Endothelial cell of umbilical vein (primary cell): Measurements from ENCODE around the gene CACNA1A. TPM values are rescaled to one million over a fixed set of nuclear protein-coding genes. Genes with fewer than 3 reads are reported as not detected.

Experiments used
- BruUV-seq: library from RNA; stranded (reverse); fragments of 400-500 nt; replicated peaks from 2 replicates; lab custom pipeline; 2021; lab: Mats Ljungman, UMichigan
- CTCF ChIA-PET: fragments of 300-600, 350-600 bp; sonication (Branson Sonifier 250); formaldehyde crosslinking; loops from one replicate; lab custom pipeline; 2021; ENCODE audit warnings: antibody characterized with exemption, inconsistent platforms; lab: Charles Lee
- POLR2A ChIA-PET: fragments of 300-600, 350-600 bp; sonication (Branson Sonifier 250); formaldehyde crosslinking; loops from one replicate; lab custom pipeline; 2021; ENCODE audit warnings: antibody characterized with exemption, inconsistent platforms; lab: Charles Lee
- DNase-seq: peaks from one replicate; pipeline ENCODE4 v3.0.0-alpha.2; 2011; ENCODE audit warnings: low read depth, low spot score
- FAIRE-seq: peaks from 2 replicates; lab custom pipeline; 2011; peaks lifted over from hg19 to GRCh38; lab: Jason Lieb, UNC
- H2AFZ ChIP-seq: 2 replicates; pipeline ENCODE4 v1.6.0; 2012; ENCODE audit warnings: low read depth, low read length, control low read depth, inconsistent platforms
- H3K27ac ChIP-seq: 2 replicates; pipeline ENCODE4 v1.5.1; 2011; ENCODE audit warnings: low read depth, mild to moderate bottlenecking, control low read depth, low read length, moderate library complexity; ENCODE audit not compliant: insufficient read depth
- H3K27me3 ChIP-seq, 2 experiments: 2 replicates each; pipeline versions ENCODE4 v1.6.0 to v1.6.1; 2011; ENCODE audit warnings: low read length in 2 of 2, mixed read lengths in 1 of 2; ENCODE audit not compliant: control insufficient read depth in 2 of 2, insufficient read depth in 2 of 2
- H3K36me3 ChIP-seq, 2 experiments: 2 replicates in 1 of 2; 3 replicates in 1 of 2; pipeline ENCODE4 v1.5.1; 2011; ENCODE audit warnings: low read length in 2 of 2, mild to moderate bottlenecking in 1 of 2, moderate library complexity in 1 of 2; ENCODE audit not compliant: control insufficient read depth in 2 of 2, insufficient read depth in 2 of 2; ENCODE audit errors: extremely low read depth in 1 of 2
- H3K4me1 ChIP-seq: 3 replicates; pipeline ENCODE4 v1.5.1; 2011; ENCODE audit warnings: mild to moderate bottlenecking, low read length; ENCODE audit not compliant: control insufficient read depth, insufficient read depth; ENCODE audit errors: extremely low read depth
- H3K4me2 ChIP-seq: 2 replicates; pipeline ENCODE4 v1.6.1; 2011; ENCODE audit warnings: low read length, control low read depth, mixed read lengths; ENCODE audit not compliant: insufficient read depth
- H3K4me3 ChIP-seq, 3 experiments: fragments of 200-600 bp in 1 of 3; sonication (generic), shearing (Covaris generic) in 1 of 3; replicated peaks in 1 of 3; 2 replicates each; pipeline ENCODE4 v1.5.1; 2011 to 2016; ENCODE audit warnings: control low read depth in 3 of 3, low read length in 3 of 3, mild to moderate bottlenecking in 2 of 3, inconsistent platforms in 1 of 3, low read depth in 1 of 3, moderate library complexity in 1 of 3; ENCODE audit not compliant: insufficient read depth in 1 of 3
- H3K79me2 ChIP-seq: 2 replicates; pipeline ENCODE4 v1.6.0; 2012; ENCODE audit warnings: low read length, inconsistent platforms; ENCODE audit not compliant: control insufficient read depth, insufficient read depth
- H3K9ac ChIP-seq: replicated peaks from 2 replicates; pipeline ENCODE3; 2011; ENCODE audit warnings: low read length, control low read depth; ENCODE audit not compliant: insufficient read depth; ENCODE audit errors: extremely low read depth
- H3K9me1 ChIP-seq: replicated peaks from 3 replicates; pipeline ENCODE4 v1.6.0; 2011; ENCODE audit warnings: mild to moderate bottlenecking, low read length; ENCODE audit not compliant: control insufficient read depth, insufficient read depth; ENCODE audit errors: extremely low read depth
- H3K9me3 ChIP-seq: replicated peaks from 2 replicates; pipeline ENCODE4 v1.5.1; 2012; ENCODE audit warnings: low read length, inconsistent platforms; ENCODE audit not compliant: control insufficient read depth, insufficient read depth
- H4K20me1 ChIP-seq: replicated peaks from 2 replicates; pipeline ENCODE3; 2011; ENCODE audit warnings: mild to moderate bottlenecking, low read length; ENCODE audit not compliant: control insufficient read depth, insufficient read depth; ENCODE audit errors: extremely low read depth
- EZH2 ChIP-seq: IDR thresholded peaks from 2 replicates; pipeline ENCODE4 v1.6.1; 2012; ENCODE audit warnings: borderline replicate concordance, low read depth, mild to moderate bottlenecking, moderate library complexity, low read length, inconsistent platforms; ENCODE audit not compliant: severe bottlenecking
- FOS ChIP-seq: IDR thresholded peaks from 2 replicates; pipeline ENCODE4 v1.6.1; 2011; ENCODE audit warnings: mild to moderate bottlenecking, low read length, moderate library complexity, borderline replicate concordance; ENCODE audit not compliant: insufficient read depth
- GATA2 ChIP-seq: IDR thresholded peaks from 2 replicates; pipeline ENCODE4 v1.7.0; 2011; ENCODE audit warnings: low read depth, mild to moderate bottlenecking, moderate library complexity, mixed read lengths, low read length; ENCODE audit not compliant: insufficient read length, insufficient read depth
- JUN ChIP-seq: IDR thresholded peaks from 2 replicates; pipeline ENCODE4 v1.6.1; 2011; ENCODE audit warnings: borderline replicate concordance, low read depth; ENCODE audit not compliant: insufficient read length, insufficient read depth
- MYC ChIP-seq: IDR thresholded peaks from one replicate; pipeline ENCODE4 v1.6.1; 2011; ENCODE audit warnings: mild to moderate bottlenecking, low read depth, low read length
- POLR2A ChIP-seq: IDR thresholded peaks from 2 replicates; pipeline ENCODE4 v1.6.1; 2012; ENCODE audit warnings: low read depth, mild to moderate bottlenecking, control low read depth, low read length
- POLR2AphosphoS5 ChIP-seq: IDR thresholded peaks from 2 replicates; pipeline ENCODE4 v1.6.1; 2012; ENCODE audit warnings: low read depth, mild to moderate bottlenecking, control low read depth, low read length, moderate library complexity; ENCODE audit not compliant: insufficient read depth
- dilution Hi-C: fragments of 300-500 bp; cut with MboI; formaldehyde crosslinking; loops from one replicate; pipeline ENCODE4 v1.15.0; 2019; ENCODE audit warnings: low sequenced_read_pairs; ENCODE audit not compliant: extremely low pct_ligation_motif_present
- intact Hi-C: fragments of 100-400 bp; cut with micrococcal nuclease; formaldehyde crosslinking; loops from one replicate; pipeline ENCODE4 v1.10.0; 2022
- polyA plus RNA-seq, 4 experiments: library from polyadenylated mRNA; depleted of rRNA in 3 of 4; stranded (reverse) in 3 of 4; unstranded in 1 of 4; fragments of >200 nt; gene quantifications; 2 replicates each; pipeline versions ENCODE4 v1.2.1 to v1.2.3, GENCODE V29; 2011 to 2012; ENCODE audit warnings: missing spikeins in 1 of 4
- total RNA-seq: library from RNA; stranded (reverse); gene quantifications from 2 replicates; pipeline ENCODE4 v1.2.3, GENCODE V29; 2021
- TF ChIP-seq, protein P1 (sequence below): IDR thresholded peaks from 2 replicates; pipeline ENCODE4 v1.6.1; 2011; ENCODE audit not compliant: insufficient read depth, insufficient read length
- TF ChIP-seq, protein P2 (sequence below), 2 donors: IDR thresholded peaks; 1 replicate in 1 of 2; 2 replicates in 1 of 2; pipeline ENCODE4 v1.5.1; 2011; ENCODE audit warnings: low read length in 2 of 2, mild to moderate bottlenecking in 2 of 2, moderate library complexity in 2 of 2, control low read depth in 1 of 2, inconsistent platforms in 1 of 2, low read depth in 1 of 2; ENCODE audit not compliant: insufficient read depth in 1 of 2; ENCODE audit errors: extremely low read depth in 1 of 2

Gene CACNA1A
- total and polyA plus RNA-seq, 2 donors (not counting 3 experiments of a cell fraction or from before 2014, with no cell fraction given) = 0.17 to 0.38 TPM

DNA sequence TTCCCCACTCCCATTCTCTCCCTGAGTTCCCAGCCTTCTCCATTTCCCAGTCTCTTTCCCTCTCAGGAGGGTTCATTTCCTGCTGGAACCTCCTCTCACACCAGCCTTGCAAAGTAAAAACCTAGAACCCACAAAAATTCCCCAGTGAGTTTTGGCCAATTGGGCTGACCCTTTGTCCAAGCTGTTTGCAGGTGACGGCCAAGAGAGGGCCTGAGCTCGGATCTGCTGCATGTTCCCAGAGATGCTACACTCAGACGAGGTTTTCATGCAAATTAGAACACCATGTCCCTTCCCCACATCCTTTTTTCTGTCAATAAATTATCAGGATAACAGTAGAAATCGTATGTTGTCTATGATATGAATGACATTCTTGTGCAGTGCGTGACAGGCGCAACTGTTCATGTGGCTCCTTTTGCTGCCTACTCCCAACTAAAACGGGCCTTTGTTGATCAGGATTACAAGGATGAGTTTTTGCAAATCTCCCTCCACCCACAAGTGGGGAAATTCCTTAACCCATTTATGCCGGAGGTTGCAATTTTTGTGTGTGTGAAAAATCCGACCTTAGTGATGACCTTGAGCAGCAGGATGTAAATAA lies 149.5 kb downstream of the CACNA1A start:
- FAIRE-seq (no peak), DNase-seq (no peak)
- no peak overlapping the region for H3K9ac ChIP-seq
- no peaks in the 10 kb centered on the region for H3K79me2 ChIP-seq
- dilution Hi-C loops (no loop called here), intact Hi-C loops (no loop called here)
- no peaks in the 10 kb centered on the region for H3K27me3 ChIP-seq
- H3K27ac ChIP-seq = no peak overlapping the region
- no peaks in the 10 kb centered on the region for H4K20me1 ChIP-seq
- H3K36me3 ChIP-seq = no peaks in the 10 kb centered on the region
- no peak overlapping the region for H2AFZ ChIP-seq
- ChIA-PET CTCF (no interaction called here), POLR2A (no interaction called here)
- BruUV-seq = no TSS peak
- H3K4me2 ChIP-seq = no peak overlapping the region
- H3K4me3 ChIP-seq = no peak overlapping the region
- H3K9me1 ChIP-seq = no peaks in the 10 kb centered on the region
- H3K4me1 ChIP-seq = no peaks in the 10 kb centered on the region
- H3K9me3 ChIP-seq = no peaks in the 10 kb centered on the region
- TF ChIP-seq POLR2AphosphoS5 (no peak), GATA2 (no peak), EZH2 (no peak), JUN (no peak), FOS (no peak), POLR2A (no peak), MYC (no peak)
- TF ChIP-seq, protein P1, sequence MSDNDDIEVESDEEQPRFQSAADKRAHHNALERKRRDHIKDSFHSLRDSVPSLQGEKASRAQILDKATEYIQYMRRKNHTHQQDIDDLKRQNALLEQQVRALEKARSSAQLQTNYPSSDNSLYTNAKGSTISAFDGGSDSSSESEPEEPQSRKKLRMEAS = no peak
- TF ChIP-seq, protein P2, sequence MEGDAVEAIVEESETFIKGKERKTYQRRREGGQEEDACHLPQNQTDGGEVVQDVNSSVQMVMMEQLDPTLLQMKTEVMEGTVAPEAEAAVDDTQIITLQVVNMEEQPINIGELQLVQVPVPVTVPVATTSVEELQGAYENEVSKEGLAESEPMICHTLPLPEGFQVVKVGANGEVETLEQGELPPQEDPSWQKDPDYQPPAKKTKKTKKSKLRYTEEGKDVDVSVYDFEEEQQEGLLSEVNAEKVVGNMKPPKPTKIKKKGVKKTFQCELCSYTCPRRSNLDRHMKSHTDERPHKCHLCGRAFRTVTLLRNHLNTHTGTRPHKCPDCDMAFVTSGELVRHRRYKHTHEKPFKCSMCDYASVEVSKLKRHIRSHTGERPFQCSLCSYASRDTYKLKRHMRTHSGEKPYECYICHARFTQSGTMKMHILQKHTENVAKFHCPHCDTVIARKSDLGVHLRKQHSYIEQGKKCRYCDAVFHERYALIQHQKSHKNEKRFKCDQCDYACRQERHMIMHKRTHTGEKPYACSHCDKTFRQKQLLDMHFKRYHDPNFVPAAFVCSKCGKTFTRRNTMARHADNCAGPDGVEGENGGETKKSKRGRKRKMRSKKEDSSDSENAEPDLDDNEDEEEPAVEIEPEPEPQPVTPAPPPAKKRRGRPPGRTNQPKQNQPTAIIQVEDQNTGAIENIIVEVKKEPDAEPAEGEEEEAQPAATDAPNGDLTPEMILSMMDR (IDR thresholded peaks at IDR 0.05; ENCODE audit: extremely low read depth in 1 of 2, insufficient read depth in 1 of 2, low read depth in 1 of 2, low read length in 2 of 2) = no peak
